Uterus (tissue), 4 donors: ENCODE data around the gene UGP2. TPM values are rescaled to one million over a fixed set of nuclear protein-coding genes. Genes with fewer than 3 reads are reported as not detected.
A peak's percentile ranks its signal among the peaks of the same experiment; 100 is the strongest.

Experiments used
- DNase-seq, 2 donors: peaks; one replicate each; pipeline ENCODE4 v3.0.0-alpha.2; 2019 to 2020
- H3K27ac ChIP-seq, 2 donors: fragments of 200-600 bp; sonication (generic); 1 replicate in 1 of 2; 2 replicates in 1 of 2; pipeline ENCODE4 v1.5.1; 2016 to 2018
- H3K27me3 ChIP-seq, 2 donors: fragments of 200-600 bp; sonication (generic); one replicate each; pipeline ENCODE4 v1.5.1; 2018 to 2019; ENCODE audit warnings: control low read depth in 1 of 2
- H3K36me3 ChIP-seq, 2 donors: fragments of 200-600 bp; sonication (generic); one replicate each; pipeline ENCODE4 v1.5.1; 2019; ENCODE audit warnings: control low read depth in 1 of 2
- H3K4me1 ChIP-seq, 2 donors: fragments of 200-600 bp; sonication (generic); one replicate each; pipeline ENCODE4 v1.5.1; 2018 to 2019; ENCODE audit warnings: control low read depth in 1 of 2
- H3K4me3 ChIP-seq, 2 donors: fragments of 200-600 bp; sonication (generic); 1 replicate in 1 of 2; 2 replicates in 1 of 2; pipeline ENCODE4 v1.5.1; 2018 to 2019; ENCODE audit warnings: mild to moderate bottlenecking in 1 of 2
- H3K9me3 ChIP-seq, 2 donors: fragments of 200-600 bp; sonication (generic); one replicate each; pipeline ENCODE4 v1.5.1; 2019; ENCODE audit warnings: control low read depth in 1 of 2
- POLR2A ChIP-seq, 2 donors: fragments of 450-650 bp; IDR thresholded peaks; one replicate each; pipeline ENCODE4 v1.6.1; 2016; ENCODE audit warnings: antibody characterized with exemption in 2 of 2, mild to moderate bottlenecking in 1 of 2, moderate library complexity in 1 of 2
- intact Hi-C: fragments of 100-400 bp; cut with DNase I; formaldehyde crosslinking; loops from one replicate; pipeline ENCODE4 v1.15.1; 2023; ENCODE audit warnings: low total_unique reads
- total RNA-seq, 4 donors: library from RNA; depleted of rRNA in 3 of 4; stranded (reverse); fragments of >200 nt in 3 of 4; gene quantifications; one replicate each; pipeline versions ENCODE4 v1.1.0 to v1.2.4, GENCODE V29; 2014 to 2023
- TF ChIP-seq, protein P1 (sequence below), 4 experiments: fragments of 200-600 bp in 2 of 4; fragments of 450-650 bp in 2 of 4; sonication (generic) in 2 of 4; IDR thresholded peaks; one replicate each; pipeline ENCODE4 v1.5.1; 2016 to 2019; ENCODE audit warnings: antibody characterized with exemption in 4 of 4, mild to moderate bottlenecking in 2 of 4, moderate library complexity in 1 of 4
- donor health status: DM: yes; HTN: yes; CAD: no.

The UGP2 gene
- total RNA-seq, 4 donors from 2014 or later = 90.7 to 181 (median 106) TPM

GRCh38 chr2:63861220-63861822 lies 19.6 kb downstream of the UGP2 start:
- Histone ChIP-seq H3K4me3 (no peak overlapping the region), H3K27ac (peak overlapping the region in 1 of 2 donors; percentile 43), H3K4me1 (peaks cover 0 to 4% of the 10 kb centered on the region in 2 donors), H3K36me3 (no peaks in the 10 kb centered on the region), H3K9me3 (no peaks in the 10 kb centered on the region), H3K27me3 (no peaks in the 10 kb centered on the region)
- TF ChIP-seq, protein P1, sequence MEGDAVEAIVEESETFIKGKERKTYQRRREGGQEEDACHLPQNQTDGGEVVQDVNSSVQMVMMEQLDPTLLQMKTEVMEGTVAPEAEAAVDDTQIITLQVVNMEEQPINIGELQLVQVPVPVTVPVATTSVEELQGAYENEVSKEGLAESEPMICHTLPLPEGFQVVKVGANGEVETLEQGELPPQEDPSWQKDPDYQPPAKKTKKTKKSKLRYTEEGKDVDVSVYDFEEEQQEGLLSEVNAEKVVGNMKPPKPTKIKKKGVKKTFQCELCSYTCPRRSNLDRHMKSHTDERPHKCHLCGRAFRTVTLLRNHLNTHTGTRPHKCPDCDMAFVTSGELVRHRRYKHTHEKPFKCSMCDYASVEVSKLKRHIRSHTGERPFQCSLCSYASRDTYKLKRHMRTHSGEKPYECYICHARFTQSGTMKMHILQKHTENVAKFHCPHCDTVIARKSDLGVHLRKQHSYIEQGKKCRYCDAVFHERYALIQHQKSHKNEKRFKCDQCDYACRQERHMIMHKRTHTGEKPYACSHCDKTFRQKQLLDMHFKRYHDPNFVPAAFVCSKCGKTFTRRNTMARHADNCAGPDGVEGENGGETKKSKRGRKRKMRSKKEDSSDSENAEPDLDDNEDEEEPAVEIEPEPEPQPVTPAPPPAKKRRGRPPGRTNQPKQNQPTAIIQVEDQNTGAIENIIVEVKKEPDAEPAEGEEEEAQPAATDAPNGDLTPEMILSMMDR (IDR thresholded peaks at IDR 0.05) = peak; percentile 58 to 71 (median 62)
- TF ChIP-seq POLR2A (IDR thresholded peaks at IDR 0.05) = no peak
- intact Hi-C loops = no loop called here
- peak; percentile 51 to 66 for DNase-seq

- peaks cover 0 to 4% of the 10 kb centered on the region in 2 donors for H3K4me1 ChIP-seq
- DNase-seq = no peak
- no peaks in the 10 kb centered on the region for H3K36me3 ChIP-seq
- no peaks in the 10 kb centered on the region for H3K27me3 ChIP-seq
- intact Hi-C loops = no loop called here
- no peak for TF ChIP-seq POLR2A (IDR thresholded peaks at IDR 0.05)
- TF ChIP-seq, protein P1 (IDR thresholded peaks at IDR 0.05) = no peak
- no peaks in the 10 kb centered on the region for H3K9me3 ChIP-seq
- no peak overlapping the region for H3K4me3 ChIP-seq
- H3K27ac ChIP-seq = no peak overlapping the region
These were observed 21.1 kb downstream of the UGP2 start for GRCh38 chr2:63862806-63863205.

- no peak overlapping the region for H3K27ac ChIP-seq
- no peak overlapping the region for H3K4me3 ChIP-seq
- H3K9me3 ChIP-seq = no peaks in the 10 kb centered on the region
- no peak for DNase-seq
- intact Hi-C loops = no loop called here
- H3K27me3 ChIP-seq = no peaks in the 10 kb centered on the region
- H3K36me3 ChIP-seq = no peaks in the 10 kb centered on the region
- peaks cover 0 to 4% of the 10 kb centered on the region in 2 donors for H3K4me1 ChIP-seq
- no peak for TF ChIP-seq POLR2A (IDR thresholded peaks at IDR 0.05)
- TF ChIP-seq, protein P1 (IDR thresholded peaks at IDR 0.05) = no peak
These were observed 22.0 kb downstream of the UGP2 start for GRCh38 chr2:63863707-63864106.

GRCh38 chr2:63865159-63865799 lies 23.6 kb downstream of the UGP2 start:
- Histone ChIP-seq H3K4me1 (peaks cover 0 to 4% of the 10 kb centered on the region in 2 donors), H3K9me3 (no peaks in the 10 kb centered on the region), H3K36me3 (no peaks in the 10 kb centered on the region), H3K27me3 (no peaks in the 10 kb centered on the region), H3K4me3 (no peak overlapping the region), H3K27ac (no peak overlapping the region)
- no peak for TF ChIP-seq POLR2A (IDR thresholded peaks at IDR 0.05)
- TF ChIP-seq, protein P1 (IDR thresholded peaks at IDR 0.05) = no peak
- intact Hi-C loops = no loop called here
- no peak for DNase-seq

- H3K36me3 ChIP-seq = no peaks in the 10 kb centered on the region
- H3K4me3 ChIP-seq = no peak overlapping the region
- intact Hi-C loops = no loop called here
- H3K27ac ChIP-seq = no peak overlapping the region
- H3K27me3 ChIP-seq = no peaks in the 10 kb centered on the region
- TF ChIP-seq, protein P1 (IDR thresholded peaks at IDR 0.05) = no peak
- TF ChIP-seq POLR2A (IDR thresholded peaks at IDR 0.05) = no peak
- no peaks in the 10 kb centered on the region for H3K9me3 ChIP-seq
- DNase-seq = no peak
- H3K4me1 ChIP-seq = peaks cover 0 to 4% of the 10 kb centered on the region in 2 donors
These were observed 24.5 kb downstream of the UGP2 start for GRCh38 chr2:63866009-63866709.
